HCT116 (cell line): ENCODE results near the gene THSD8. TPM values are rescaled to one million over a fixed set of nuclear protein-coding genes. Genes with fewer than 3 reads are reported as not detected.

Experiments used
- ATAC-seq: fragments of 200-7000 bp; cut with Tn5 transposase; 2 replicates; pipeline ENCODE4 v1.9.1; 2020; ENCODE audit warnings: mild to moderate bottlenecking, moderate library complexity
- BruUV-seq: library from RNA; stranded (reverse); fragments of 400-500 nt; replicated peaks from 2 replicates; lab custom pipeline; 2021; lab: Mats Ljungman, UMichigan
- CTCF ChIA-PET: fragments of 300-600 bp; sonication (Branson Sonifier 250); formaldehyde crosslinking; loops from one replicate; lab custom pipeline; 2021; ENCODE audit warnings: antibody characterized with exemption; lab: Charles Lee
- POLR2A ChIA-PET: fragments of 300-600, 350-600 bp; sonication (Branson Sonifier 250); formaldehyde crosslinking; loops from one replicate; lab custom pipeline; 2021; ENCODE audit warnings: antibody characterized with exemption; lab: Charles Lee
- RAD21 ChIA-PET, 2 experiments: fragments of 300-600 bp; sonication (Branson Sonifier 250); formaldehyde crosslinking; loops; one replicate each; lab custom pipeline; 2023; ENCODE audit warnings: low total read pairs in 2 of 2; ENCODE audit not compliant: uncharacterized antibody in 2 of 2, unreplicated experiment in 2 of 2, low non-redundant PET in 1 of 2; lab: Charles Lee
- DNase-seq: peaks from one replicate; pipeline ENCODE4 v3.0.0-alpha.2; 2010; ENCODE audit warnings: low read depth, low spot score
- H2AFZ ChIP-seq: fragments of 200-600 bp; shearing (Covaris generic), sonication (generic); 2 replicates; pipeline ENCODE4 v1.6.1; 2017; ENCODE audit warnings: low read depth, mixed run types, mixed read lengths, antibody characterized with exemption, low read length; ENCODE audit not compliant: poor library complexity, severe bottlenecking
- H3K27ac ChIP-seq: 2 replicates; pipeline ENCODE4 v1.5.1; 2012; ENCODE audit warnings: low read depth, low read length
- H3K27me3 ChIP-seq: fragments of 200-600 bp; sonication (generic); 2 replicates; pipeline ENCODE4 v1.6.1; 2016; ENCODE audit warnings: mixed run types, low read length, mixed read lengths; ENCODE audit not compliant: insufficient read depth
- H3K36me3 ChIP-seq, 2 experiments: fragments of 200-500 bp in 1 of 2; fragments of 200-600 bp in 1 of 2; sonication (Bioruptor generic) in 1 of 2; sonication (generic) in 1 of 2; 2 replicates each; pipeline versions ENCODE4 v1.5.1 to v1.6.1; 2014 to 2016; ENCODE audit warnings: low read length in 2 of 2, inconsistent platforms in 1 of 2, mixed read lengths in 1 of 2, mixed run types in 1 of 2; ENCODE audit not compliant: insufficient read depth in 2 of 2, control insufficient read depth in 1 of 2
- H3K4me1 ChIP-seq, 2 experiments: fragments of 200-600 bp in 1 of 2; sonication (generic) in 1 of 2; 2 replicates each; pipeline versions ENCODE4 v1.5.1 to v1.6.1; 2012 to 2017; ENCODE audit warnings: low read length in 2 of 2, inconsistent platforms in 1 of 2, mild to moderate bottlenecking in 1 of 2, mixed read lengths in 1 of 2, mixed run types in 1 of 2, moderate library complexity in 1 of 2; ENCODE audit not compliant: insufficient read depth in 2 of 2, control insufficient read depth in 1 of 2
- H3K4me2 ChIP-seq: fragments of 200-600 bp; sonication (generic); 2 replicates; pipeline ENCODE4 v1.6.1; 2017; ENCODE audit warnings: mixed run types, low read length, mixed read lengths
- H3K4me3 ChIP-seq, 2 experiments: fragments of 200-600 bp in 1 of 2; sonication (generic) in 1 of 2; replicated peaks in 1 of 2; 2 replicates each; pipeline ENCODE4 v1.5.1; 2011 to 2016; ENCODE audit warnings: low read length in 2 of 2, control low read depth in 1 of 2, low read depth in 1 of 2, mild to moderate bottlenecking in 1 of 2, mixed read lengths in 1 of 2, mixed run types in 1 of 2
- H3K79me2 ChIP-seq: fragments of 200-600 bp; sonication (generic); 2 replicates; pipeline ENCODE4 v1.6.1; 2017; ENCODE audit warnings: mild to moderate bottlenecking, mixed run types, low read length, moderate library complexity, mixed read lengths; ENCODE audit not compliant: insufficient read depth
- H3K9ac ChIP-seq: fragments of 200-600 bp; sonication (generic); 2 replicates; pipeline ENCODE4 v1.6.1; 2016; ENCODE audit warnings: low read length, mixed read lengths
- H3K9me2 ChIP-seq: fragments of 200-600 bp; sonication (generic), shearing (Covaris generic); 2 replicates; pipeline ENCODE4 v1.6.1; 2017; ENCODE audit warnings: mixed run types, mild to moderate bottlenecking, moderate library complexity; ENCODE audit not compliant: insufficient read depth
- H3K9me3 ChIP-seq, 2 experiments: fragments of 200-500 bp in 1 of 2; fragments of 200-600 bp in 1 of 2; sonication (Bioruptor generic) in 1 of 2; sonication (generic) in 1 of 2; 2 replicates each; pipeline ENCODE4 v1.6.1; 2014 to 2017; ENCODE audit warnings: low read length in 2 of 2, mixed read lengths in 2 of 2, inconsistent platforms in 1 of 2, low read depth in 1 of 2, mild to moderate bottlenecking in 1 of 2, mixed run types in 1 of 2, moderate library complexity in 1 of 2; ENCODE audit not compliant: control insufficient read depth in 1 of 2, insufficient read depth in 1 of 2
- H4K20me1 ChIP-seq: fragments of 200-600 bp; sonication (generic), shearing (Covaris generic); 2 replicates; pipeline ENCODE4 v1.6.1; 2017; ENCODE audit warnings: mixed run types, mild to moderate bottlenecking, moderate library complexity; ENCODE audit not compliant: insufficient read depth
- EGR1 ChIP-seq: IDR thresholded peaks from 2 replicates; pipeline ENCODE4 v1.6.1; 2012; ENCODE audit warnings: low read depth
- EZH2 ChIP-seq: fragments of 200-600 bp; sonication (generic); IDR thresholded peaks from 2 replicates; pipeline ENCODE4 v1.6.1; 2017; ENCODE audit warnings: antibody characterized with exemption, mixed run types
- EZH2phosphoT487 ChIP-seq: fragments of 200-600 bp; IDR thresholded peaks from 2 replicates; pipeline ENCODE4 v1.6.1; 2018; ENCODE audit warnings: antibody characterized with exemption, borderline replicate concordance
- FOSL1 ChIP-seq: IDR thresholded peaks from 2 replicates; pipeline ENCODE4 v1.6.1; 2012; ENCODE audit warnings: low read depth
- POLR2A ChIP-seq: IDR thresholded peaks from 2 replicates; pipeline ENCODE4 v1.7.0; 2011; ENCODE audit warnings: borderline replicate concordance; ENCODE audit not compliant: insufficient read depth, insufficient read length; ENCODE audit errors: extremely low read depth
- RAD21 ChIP-seq: IDR thresholded peaks from 2 replicates; pipeline ENCODE4 v1.6.1; 2012; ENCODE audit warnings: low read depth, mild to moderate bottlenecking
- SIN3A ChIP-seq: IDR thresholded peaks from 2 replicates; pipeline ENCODE4 v1.6.1; 2012; ENCODE audit warnings: low read depth
- YY1 ChIP-seq: IDR thresholded peaks from 2 replicates; pipeline ENCODE4 v1.6.1; 2011; ENCODE audit warnings: low read length, low read depth, moderate library complexity, mild to moderate bottlenecking; ENCODE audit not compliant: insufficient replicate concordance; ENCODE audit errors: extremely low read depth
- ZFX ChIP-seq: fragments of 450-650 bp; IDR thresholded peaks from 2 replicates; pipeline ENCODE4 v1.6.1; 2017
- intact Hi-C: fragments of 100-400 bp; cut with micrococcal nuclease; formaldehyde crosslinking; loops from 2 replicates; pipeline ENCODE4 v1.10.0; 2022
- total RNA-seq: library from RNA; stranded (reverse); gene quantifications from one replicate; pipeline ENCODE4 v1.2.1, GENCODE V29; 2021; ENCODE audit not compliant: unreplicated experiment
- TF ChIP-seq, protein P1 (sequence below): IDR thresholded peaks from 2 replicates; pipeline ENCODE4 v1.6.1; 2012
- TF ChIP-seq, protein P2 (sequence below), 3 experiments: fragments of 200-600 bp in 1 of 3; sonication (generic) in 1 of 3; IDR thresholded peaks in 2 of 3; conservative IDR thresholded peaks in 1 of 3; 2 replicates each; pipeline ENCODE4 v1.5.1; 2012 to 2017; ENCODE audit warnings: low read depth in 2 of 3, low read length in 2 of 3, antibody characterized with exemption in 1 of 3, borderline replicate concordance in 1 of 3, control low read depth in 1 of 3, mild to moderate bottlenecking in 1 of 3, mixed read lengths in 1 of 3, mixed run types in 1 of 3, moderate library complexity in 1 of 3; ENCODE audit not compliant: insufficient read depth in 1 of 3
- TF ChIP-seq, protein P3 (sequence below): IDR thresholded peaks from 2 replicates; pipeline ENCODE4 v1.6.1; 2011; ENCODE audit warnings: mild to moderate bottlenecking, low read length, moderate library complexity; ENCODE audit not compliant: insufficient replicate concordance; ENCODE audit errors: extremely low read depth

Gene THSD8
- total RNA-seq, 1 experiment from 2014 or later: 33.3 TPM

DNA sequence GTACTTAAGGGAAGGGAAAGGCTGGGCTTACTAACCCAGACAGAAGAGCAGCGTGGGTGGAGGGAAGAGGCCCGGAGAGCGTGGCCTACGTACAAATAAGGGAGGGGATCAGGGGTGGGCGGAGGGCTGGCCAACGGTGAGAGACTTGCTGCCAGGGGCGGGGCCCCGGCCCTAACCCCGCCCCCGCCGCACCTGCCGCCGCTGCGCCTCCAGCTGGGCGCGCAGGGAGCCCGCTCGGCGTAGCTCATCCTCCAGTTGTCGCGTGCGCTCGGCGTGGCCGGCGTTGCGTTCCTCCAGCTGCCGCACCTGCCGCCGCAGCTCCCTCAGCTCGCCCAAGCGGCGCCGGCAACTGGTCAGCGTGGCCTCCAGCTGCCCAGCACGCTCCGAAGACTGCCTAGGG, 32.2 kb upstream of the THSD8 start:
- Histone ChIP-seq H3K9me3 (no peaks in the 10 kb centered on the region), H3K9ac (no peak overlapping the region), H3K36me3 (peaks cover 2 to 10% of the 10 kb centered on the region in 2 experiments; a peak in 3 of 4 replicates), H3K79me2 (peaks cover 6% of the 10 kb centered on the region; the same call in 1 of the 2 replicates), H3K27me3 (no peaks in the 10 kb centered on the region), H3K27ac (no peak overlapping the region), H3K4me3 (no peak overlapping the region), H2AFZ (no peak overlapping the region), H3K4me2 (no peak overlapping the region), H4K20me1 (no peaks in the 10 kb centered on the region), H3K9me2 (no peaks in the 10 kb centered on the region), H3K4me1 (peaks cover 19 to 39% of the 10 kb centered on the region in 2 experiments)
- ATAC-seq: no peak
- BruUV-seq: no TSS peak
- ChIA-PET CTCF (no interaction called here), RAD21 (interaction anchor here in 1 of 2 experiments (0.6 kb wide), 1 partner anchor 23 kb away, joined by 3 read pairs; no protein-coding TSS in a partner anchor), POLR2A (interaction anchor here (0.6 to 1.4 kb wide), 2 partner anchors 24 to 32 kb away, joined by 3 to 5 read pairs; partner anchors contain the start of gene THSD8)
- no peak for DNase-seq
- TF ChIP-seq FOSL1: no peak
- no peak for TF ChIP-seq EZH2
- TF ChIP-seq, protein P1, sequence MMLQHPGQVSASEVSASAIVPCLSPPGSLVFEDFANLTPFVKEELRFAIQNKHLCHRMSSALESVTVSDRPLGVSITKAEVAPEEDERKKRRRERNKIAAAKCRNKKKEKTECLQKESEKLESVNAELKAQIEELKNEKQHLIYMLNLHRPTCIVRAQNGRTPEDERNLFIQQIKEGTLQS: no peak
- TF ChIP-seq POLR2A: no peak
- TF ChIP-seq, protein P2, sequence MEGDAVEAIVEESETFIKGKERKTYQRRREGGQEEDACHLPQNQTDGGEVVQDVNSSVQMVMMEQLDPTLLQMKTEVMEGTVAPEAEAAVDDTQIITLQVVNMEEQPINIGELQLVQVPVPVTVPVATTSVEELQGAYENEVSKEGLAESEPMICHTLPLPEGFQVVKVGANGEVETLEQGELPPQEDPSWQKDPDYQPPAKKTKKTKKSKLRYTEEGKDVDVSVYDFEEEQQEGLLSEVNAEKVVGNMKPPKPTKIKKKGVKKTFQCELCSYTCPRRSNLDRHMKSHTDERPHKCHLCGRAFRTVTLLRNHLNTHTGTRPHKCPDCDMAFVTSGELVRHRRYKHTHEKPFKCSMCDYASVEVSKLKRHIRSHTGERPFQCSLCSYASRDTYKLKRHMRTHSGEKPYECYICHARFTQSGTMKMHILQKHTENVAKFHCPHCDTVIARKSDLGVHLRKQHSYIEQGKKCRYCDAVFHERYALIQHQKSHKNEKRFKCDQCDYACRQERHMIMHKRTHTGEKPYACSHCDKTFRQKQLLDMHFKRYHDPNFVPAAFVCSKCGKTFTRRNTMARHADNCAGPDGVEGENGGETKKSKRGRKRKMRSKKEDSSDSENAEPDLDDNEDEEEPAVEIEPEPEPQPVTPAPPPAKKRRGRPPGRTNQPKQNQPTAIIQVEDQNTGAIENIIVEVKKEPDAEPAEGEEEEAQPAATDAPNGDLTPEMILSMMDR (IDR thresholded peaks at IDR 0.05 in 2 of 3, conservative IDR thresholded peaks at IDR 0.05 in 1 of 3; ENCODE audit: borderline replicate concordance in 1 of 3, insufficient read depth in 1 of 3, low read depth in 2 of 3, low read length in 2 of 3): no peak
- TF ChIP-seq RAD21: no peak
- TF ChIP-seq SIN3A: no peak
- TF ChIP-seq, protein P3, sequence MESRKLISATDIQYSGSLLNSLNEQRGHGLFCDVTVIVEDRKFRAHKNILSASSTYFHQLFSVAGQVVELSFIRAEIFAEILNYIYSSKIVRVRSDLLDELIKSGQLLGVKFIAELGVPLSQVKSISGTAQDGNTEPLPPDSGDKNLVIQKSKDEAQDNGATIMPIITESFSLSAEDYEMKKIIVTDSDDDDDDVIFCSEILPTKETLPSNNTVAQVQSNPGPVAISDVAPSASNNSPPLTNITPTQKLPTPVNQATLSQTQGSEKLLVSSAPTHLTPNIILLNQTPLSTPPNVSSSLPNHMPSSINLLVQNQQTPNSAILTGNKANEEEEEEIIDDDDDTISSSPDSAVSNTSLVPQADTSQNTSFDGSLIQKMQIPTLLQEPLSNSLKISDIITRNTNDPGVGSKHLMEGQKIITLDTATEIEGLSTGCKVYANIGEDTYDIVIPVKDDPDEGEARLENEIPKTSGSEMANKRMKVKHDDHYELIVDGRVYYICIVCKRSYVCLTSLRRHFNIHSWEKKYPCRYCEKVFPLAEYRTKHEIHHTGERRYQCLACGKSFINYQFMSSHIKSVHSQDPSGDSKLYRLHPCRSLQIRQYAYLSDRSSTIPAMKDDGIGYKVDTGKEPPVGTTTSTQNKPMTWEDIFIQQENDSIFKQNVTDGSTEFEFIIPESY: no peak
- TF ChIP-seq YY1: no peak
- TF ChIP-seq ZFX: no peak
- no peak for TF ChIP-seq EZH2phosphoT487
- TF ChIP-seq EGR1: no peak
- intact Hi-C loops: no loop called here
